HG02678 (cell line): Measurements from ENCODE around the gene PACS1.
"Not testable (repeated sequence)": the region's sequence is repeated elsewhere in the genome, so short reads cannot be mapped to it uniquely, and the experiment has no call there.

ENCODE experiments used
- ATAC-seq: cut with Tn5 transposase; IDR thresholded peaks from one replicate; pipeline ENCODE4 v1.9.1; 2021; ENCODE audit warnings: mild to moderate bottlenecking, moderate library complexity; ENCODE audit not compliant: unreplicated experiment

The PACS1 gene

DNA sequence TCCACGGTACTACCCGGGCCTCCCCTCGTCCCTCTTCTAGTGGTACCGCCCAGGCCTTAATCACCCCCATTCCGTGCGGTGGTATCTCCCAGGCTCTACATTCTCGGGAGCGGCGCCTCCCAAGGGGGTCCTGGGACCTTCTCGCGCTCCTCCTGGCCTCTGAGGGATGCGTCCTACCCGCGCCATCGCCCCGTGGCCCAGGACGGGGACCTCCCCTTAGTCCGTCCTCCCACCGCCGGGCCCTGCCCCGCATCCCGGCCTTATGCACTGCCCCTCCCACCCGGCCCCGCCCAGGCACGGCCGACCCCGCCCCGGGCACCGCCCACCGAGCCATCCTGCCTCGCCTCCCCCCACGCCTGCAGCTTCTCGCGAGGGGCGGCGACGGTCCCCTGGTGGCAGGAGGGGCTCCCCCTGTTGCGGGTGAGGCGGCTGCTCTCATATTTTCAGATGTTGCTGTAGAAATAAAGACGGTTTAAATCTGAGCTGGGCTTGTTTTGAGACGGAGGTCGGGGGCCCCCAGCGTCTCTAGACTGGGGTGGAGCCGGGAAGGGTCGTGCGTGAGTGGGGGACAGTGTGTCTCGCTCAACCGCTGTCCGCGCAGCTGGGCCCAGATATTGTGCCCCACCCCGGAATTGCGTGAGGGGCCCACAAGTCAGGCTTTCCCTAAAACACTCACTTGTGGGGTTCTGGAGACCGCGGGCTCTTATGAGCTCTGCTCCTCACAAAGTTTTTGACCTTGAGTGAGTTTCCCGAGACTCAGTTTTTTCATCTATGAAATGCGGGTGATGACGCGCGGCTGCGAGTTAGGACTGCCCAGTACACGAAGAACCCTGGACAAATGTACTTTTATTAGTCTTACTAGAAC, 197.5 kb downstream of the PACS1 start:
- ATAC-seq, result peak; percentile 44

DNA sequence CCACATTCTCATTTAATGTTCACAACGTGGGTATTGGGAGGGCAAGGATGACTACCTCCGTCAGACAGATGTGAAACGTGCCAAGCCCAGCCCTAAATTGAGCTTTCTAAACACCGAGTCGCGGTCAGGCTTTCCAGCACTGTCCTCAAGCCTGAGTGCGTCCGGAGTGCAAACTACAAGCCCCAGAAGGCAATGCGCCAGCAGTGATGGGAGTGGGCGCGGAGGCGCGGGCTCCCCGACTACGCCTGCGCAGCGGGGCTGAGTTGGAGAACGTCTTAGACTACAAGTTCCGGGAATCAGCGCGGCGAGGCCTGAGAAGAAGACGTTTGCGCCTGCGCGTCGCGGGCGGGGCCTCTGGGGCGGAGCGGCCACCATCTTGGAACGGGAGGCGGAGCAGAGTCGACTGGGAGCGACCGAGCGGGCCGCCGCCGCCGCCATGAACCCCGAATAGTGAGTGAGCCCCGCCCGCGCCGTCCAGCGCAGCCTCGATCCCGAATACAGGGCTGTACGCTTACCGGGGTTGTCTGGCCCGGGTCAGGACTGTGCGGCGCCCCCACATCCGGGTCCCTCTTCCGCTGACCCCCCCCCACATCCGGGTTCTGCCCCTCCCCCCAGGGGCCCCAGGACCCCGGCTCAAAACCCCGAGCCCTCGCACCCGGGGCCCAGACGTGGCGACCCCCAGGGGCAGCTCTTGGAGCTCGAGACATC, 198.3 kb downstream of the PACS1 start, which contains the start of gene RAB1B:
RAB1B (plus strand) TSS at position 396 of the 708 bp plus-strand sequence; CDS start at position 437, 41 bp downstream.
- ATAC-seq, result peak; percentile 82

DNA sequence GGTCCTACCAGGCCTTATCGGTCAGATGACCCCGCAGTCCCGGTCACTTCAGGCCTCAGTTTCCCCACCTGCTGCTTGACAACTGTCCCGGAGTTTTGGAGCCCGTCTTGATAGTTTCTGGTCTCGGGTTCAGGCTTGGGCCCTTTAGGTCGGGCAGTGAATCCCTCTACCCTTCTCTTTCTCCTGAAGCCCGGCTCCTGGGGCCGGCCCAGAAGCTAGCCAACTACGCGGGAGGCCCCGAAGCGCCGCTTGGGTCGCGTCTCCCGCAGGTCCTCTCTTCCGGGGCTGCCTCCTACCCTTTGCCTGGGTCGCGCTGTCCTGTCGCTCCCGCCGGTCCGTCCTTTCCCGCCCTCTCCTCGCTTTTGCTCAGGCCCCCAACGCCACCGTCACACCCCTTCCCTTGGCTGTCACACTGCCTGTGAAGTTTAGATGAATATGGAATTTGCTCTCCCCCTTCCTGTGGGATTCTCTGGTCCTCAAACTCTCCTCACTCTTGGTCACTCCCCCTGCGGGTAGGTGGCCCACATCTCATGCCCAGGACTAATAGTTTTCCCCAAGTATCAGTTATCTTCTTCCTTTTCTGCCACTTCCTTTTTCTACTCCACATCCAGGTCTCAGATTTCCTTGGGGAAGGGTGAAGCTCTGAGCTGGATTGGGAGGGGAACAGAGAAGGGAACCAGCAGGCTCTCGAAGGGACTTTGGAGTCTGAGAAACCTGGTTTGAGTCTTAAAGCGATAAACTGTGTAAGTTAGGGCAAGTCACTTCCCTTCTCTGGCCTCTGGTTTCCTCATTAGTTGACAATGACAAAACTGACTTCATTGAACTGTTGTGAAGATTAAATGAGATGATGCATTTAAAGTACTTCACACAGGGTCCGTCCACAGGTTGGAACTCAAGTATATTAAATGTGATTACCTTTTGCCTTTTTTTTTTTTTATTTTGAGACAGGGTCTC, 199.2 kb downstream of the PACS1 start:
- no peak for ATAC-seq

DNA sequence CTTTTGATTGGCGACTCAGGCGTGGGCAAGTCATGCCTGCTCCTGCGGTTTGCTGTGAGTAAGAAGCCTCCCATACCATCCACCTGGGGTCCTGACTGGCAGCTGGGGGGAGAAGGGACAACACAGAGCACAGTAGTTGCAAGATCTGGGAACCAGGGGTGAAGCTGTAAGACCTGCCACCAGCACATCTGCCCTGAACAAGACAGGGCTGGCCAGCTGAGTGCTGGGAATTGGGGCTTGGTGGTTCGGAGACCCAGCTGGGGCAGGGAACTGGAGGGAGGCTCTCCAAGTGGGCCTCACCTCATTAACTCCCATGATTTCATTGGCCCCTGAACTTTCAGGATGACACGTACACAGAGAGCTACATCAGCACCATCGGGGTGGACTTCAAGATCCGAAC, 201.7 kb downstream of the PACS1 start:
- no peak for ATAC-seq

DNA sequence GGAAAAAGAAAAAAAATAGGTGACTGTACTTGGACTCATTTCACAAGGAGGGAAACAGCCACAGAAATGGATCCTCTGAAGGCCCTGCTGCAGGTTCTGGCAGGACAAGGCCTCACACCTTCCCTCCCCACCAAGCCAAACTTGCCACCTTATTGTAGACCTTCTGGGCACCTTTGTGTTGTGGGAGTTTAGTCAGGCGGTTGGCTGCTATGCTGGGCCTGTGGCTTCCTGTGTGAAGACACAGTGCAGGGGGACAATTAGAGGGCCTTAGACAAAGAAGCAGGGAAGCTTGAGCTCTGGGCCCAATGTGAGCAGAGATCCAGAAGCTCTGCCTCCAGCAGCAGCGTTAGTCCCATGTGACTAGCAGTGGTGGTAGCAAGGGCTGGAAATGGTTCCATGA, 202.5 kb downstream of the PACS1 start:
- ATAC-seq, result no peak

DNA sequence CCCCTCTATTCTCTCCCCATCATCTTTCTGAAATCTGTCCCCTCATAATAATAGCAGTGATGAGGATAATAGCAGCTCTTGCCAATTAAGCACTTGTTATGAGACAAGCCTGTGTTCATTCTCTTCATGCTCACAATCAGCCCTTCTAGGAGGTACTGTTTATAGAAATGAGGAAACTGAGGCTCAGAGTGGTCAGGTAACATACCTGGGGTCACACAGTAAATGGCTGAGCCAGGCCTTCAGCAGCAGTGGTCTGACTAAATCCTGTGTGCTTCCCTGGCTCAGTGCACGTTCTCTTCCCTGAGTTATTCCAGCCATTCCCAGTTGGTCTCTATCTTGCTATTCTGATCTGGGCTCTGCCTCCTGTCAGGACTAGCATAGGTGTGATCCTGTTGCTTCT, 204.1 kb downstream of the PACS1 start:
- no peak for ATAC-seq

DNA sequence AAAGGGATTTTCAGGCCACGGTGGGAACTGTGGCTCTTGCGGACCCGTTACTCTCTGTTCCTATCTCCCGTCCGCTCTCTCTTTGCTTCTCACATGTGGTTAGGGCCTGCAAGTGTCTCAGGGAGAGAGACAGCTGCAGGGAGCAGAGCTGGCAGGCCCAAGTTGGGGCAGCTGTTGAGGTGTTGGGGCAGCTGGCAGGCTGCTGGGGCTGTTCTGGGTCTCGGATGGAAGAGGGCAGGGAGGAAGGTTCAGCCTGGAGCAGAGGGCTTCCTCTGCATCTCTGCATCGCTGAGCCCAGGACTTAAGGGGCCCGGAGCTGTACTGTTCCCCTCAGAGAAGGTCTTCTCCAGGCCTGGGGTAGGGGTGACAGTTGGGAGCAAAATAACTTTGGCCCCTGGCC, 205.3 kb downstream of the PACS1 start:
- no peak for ATAC-seq

DNA sequence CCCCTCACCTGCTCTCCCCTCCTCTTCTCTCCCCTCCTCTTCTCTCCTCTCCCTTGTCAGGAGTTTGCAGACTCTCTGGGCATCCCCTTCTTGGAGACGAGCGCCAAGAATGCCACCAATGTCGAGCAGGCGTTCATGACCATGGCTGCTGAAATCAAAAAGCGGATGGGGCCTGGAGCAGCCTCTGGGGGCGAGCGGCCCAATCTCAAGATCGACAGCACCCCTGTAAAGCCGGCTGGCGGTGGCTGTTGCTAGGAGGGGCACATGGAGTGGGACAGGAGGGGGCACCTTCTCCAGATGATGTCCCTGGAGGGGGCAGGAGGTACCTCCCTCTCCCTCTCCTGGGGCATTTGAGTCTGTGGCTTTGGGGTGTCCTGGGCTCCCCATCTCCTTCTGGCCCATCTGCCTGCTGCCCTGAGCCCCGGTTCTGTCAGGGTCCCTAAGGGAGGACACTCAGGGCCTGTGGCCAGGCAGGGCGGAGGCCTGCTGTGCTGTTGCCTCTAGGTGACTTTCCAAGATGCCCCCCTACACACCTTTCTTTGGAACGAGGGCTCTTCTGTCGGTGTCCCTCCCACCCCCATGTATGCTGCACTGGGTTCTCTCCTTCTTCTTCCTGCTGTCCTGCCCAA, 206.0 kb downstream of the PACS1 start:
- no peak for ATAC-seq

DNA sequence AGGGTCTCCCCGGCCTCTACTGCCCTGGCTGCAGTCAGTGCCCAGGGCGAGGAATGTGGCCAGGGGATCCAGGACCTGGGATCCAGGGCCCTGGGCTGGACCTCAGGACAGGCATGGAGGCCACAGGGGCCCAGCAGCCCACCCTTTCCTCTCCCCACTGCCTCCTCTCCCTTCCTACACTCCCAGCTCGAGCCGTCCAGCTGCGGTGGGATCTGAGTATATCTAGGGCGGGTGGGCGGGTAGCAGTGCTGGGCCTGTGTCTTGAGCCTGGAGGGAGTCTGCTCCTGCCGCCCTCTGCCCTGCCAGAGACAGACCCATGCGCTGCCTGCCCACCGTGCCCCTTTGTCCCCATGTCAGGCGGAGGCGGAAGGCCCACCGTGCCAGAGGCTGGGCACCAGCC, 206.5 kb downstream of the PACS1 start:
- ATAC-seq, result not testable (repeated sequence)

DNA sequence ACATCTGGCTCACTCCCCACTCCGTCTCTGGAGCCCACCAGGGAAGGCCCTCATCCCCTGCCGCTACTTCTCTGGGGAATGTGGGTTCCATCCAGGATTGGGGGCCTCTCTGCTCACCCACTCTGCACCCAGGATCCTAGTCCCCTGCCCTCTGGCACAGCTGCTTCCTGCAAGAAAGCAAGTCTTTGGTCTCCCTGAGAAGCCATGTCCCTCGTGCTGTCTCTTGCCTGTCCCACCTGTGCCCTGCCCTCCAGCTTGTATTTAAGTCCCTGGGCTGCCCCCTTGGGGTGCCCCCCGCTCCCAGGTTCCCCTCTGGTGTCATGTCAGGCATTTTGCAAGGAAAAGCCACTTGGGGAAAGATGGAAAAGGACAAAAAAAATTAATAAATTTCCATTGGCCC, 207.0 kb downstream of the PACS1 start:
- not testable (repeated sequence) for ATAC-seq

DNA sequence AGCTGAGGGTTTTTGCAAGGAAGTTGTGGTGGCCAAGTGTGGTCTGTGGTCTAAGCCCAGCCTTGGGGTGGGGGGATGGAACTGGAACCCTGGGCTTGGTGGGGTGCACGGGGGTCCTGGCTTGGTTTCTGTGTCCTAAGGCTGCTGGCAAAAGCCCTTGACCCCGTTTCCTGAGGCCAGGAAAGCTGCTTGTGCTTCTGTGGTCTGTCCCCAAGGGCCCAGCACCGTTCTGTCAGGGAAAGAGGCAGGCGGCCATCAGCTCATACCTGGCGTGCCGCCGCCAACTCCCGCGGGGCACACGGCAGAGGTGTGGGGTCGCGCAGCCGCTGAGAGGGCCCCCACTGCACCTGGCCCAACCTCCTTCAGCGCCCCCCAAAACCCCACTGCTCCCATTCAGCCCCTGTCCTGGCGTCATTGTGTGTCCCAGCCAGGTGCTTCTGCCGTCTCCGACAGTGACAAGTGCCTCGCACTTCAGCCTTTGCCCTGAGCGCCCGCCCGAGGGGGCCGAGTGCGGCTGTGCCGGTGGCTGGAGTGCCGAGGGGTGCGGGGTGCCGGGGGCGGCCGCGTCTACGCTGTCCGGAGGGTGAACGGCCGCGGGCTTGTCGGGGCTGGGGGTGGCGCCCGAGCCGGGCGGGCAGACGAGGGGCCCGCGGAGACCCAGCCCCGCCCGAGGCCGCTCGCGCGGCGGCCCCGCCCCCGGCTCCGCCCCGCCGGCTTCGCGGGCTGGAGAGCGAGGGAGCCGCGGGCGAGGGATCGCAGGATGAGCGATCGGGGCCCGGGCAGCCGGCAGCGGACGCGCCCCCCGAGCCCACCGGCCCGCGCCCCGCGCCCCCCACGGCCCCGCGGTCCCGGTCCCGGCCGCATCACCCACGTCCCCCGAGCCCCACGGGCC, 207.6 kb downstream of the PACS1 start, which contains the start of gene CNIH2:
CNIH2 (plus strand) TSS at position 705 of the 892 bp plus-strand sequence. CDS start 282 bp downstream, outside the sequence.
- peak; percentile 36 for ATAC-seq

DNA sequence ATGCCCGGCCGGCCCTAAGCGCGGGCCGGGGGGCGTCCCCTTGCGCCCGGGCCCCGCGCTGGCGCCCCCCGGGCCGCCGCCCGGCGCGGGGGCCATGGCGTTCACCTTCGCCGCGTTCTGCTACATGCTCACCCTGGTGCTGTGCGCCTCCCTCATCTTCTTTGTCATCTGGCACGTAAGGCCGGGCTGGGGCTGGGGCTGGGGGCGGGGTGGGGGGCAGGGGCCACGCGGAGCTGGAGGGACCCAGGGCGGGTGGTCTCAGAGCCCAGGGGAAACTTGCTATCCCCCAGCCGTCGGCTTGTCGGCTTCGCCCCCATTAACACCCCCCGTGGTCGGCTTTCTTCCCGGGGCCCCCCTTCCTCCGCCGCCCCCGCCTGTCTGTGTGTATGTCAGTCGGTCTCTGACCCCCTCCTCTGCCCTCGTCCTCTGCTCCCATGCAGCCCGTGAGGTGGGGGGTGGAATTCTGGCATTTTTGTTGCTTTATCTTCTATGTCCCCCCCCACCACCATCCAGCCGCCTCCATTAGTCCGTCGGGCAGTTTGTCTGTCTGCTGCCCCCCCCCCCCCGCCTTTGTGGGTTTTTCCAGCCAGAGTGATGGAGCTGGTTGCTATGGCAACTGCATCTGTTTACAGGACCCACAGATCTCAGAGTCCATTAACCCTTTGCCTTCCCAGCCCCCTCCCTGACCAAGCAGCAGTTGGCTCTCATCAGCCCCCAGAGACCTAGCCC, 208.5 kb downstream of the PACS1 start:
- no peak for ATAC-seq

DNA sequence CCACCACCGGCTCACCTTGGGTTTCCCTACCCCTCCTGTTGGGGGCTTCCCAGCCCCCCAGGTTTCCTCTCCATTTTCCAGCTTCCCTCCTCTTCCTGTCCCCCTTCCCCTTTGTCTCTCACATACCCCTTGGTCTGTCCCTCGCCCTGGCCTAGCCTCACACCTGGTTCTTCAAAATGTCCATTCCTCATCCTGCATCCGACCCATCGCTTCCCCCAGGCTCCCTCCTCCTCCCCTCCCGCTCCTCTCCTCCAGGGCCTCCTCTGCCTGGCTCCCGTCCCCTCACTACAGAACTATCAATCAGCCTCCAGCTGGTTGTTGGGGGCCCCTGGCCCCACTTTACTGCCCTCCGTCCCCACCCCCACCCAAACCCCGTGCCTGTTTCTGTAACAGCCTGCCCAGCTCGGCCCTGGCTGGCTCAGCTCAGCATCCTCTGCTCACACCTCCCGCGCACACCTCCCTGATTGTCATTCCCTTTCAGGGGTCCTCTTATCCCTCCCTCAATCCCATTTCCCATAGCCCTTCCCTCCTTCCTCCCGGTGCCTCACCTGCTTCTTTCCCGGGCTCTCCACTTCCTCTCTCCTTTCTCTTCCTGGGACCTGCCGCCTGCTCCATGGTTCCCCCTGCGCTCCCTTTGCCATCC, 209.1 kb downstream of the PACS1 start:
- ATAC-seq, result no peak

DNA sequence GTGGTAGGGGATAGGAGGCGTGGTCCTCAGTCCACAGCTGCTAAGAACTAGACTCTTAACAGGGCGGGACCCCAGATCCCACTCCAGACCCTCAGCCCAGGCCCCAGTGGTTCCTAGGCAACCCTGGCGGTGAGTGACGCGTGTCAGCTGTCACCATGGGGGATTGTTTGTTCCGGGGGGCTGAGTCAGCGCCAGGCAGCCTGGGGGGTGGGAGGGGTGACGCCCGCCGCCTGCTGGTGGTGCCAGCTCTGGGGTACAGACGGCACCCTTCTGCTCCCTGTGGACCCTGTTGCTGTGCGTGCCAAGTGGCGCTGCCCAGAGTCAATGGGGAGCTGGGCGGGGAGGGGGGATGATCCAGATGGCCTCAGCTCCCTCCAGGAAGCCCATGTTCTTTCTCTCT, 210.4 kb downstream of the PACS1 start:
- no peak for ATAC-seq

DNA sequence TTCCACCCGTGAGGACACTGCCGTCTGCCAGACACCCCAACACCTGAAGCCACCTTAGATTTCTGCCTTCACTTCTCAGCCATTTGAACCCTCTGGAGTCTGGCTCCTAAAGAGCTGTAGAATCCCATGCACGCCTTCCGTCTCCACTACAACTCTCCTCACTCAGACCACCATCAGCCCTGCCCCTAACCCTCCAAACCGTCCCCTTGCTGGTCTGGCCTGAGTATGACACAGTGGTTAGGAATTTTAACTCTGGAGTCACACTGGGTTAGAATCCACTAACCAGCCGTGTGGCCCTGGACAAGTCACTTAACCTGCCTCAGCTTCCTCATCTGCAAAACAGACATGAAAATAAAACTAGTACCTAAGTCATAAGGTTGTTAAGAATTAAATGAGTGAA, 210.9 kb downstream of the PACS1 start:
- ATAC-seq, result no peak

DNA sequence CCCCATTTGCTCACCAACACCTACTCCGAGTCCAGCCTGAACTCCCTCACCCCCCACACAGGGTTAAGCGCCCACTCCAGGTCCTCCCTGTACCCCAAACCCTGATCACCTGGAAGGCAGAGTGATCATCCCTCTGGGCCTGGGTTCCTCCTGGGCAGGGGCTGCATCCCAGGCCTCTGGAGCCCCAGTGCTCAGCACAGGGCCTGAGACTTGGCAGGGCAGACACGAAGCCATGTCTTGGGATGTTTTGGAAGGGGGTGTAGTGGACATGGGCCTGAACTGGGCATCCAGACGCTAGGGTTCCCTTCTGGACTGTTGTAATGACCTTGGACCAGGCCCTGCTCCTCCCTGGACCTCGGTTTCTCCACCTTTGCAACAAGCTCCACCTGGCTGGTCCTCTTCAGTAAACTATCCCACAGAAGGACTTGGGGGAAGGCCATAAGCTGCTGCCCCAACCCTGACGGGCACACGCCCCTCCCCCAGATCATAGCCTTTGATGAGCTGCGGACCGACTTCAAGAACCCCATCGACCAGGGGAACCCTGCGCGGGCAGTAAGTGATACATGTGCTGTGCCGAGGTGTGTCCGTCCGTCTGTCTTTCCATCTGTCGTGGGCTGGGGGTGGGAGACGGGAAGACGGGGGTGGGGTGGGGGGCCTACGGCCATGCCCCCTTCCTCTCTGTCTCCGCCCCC, 211.8 kb downstream of the PACS1 start:
- ATAC-seq, result no peak
